Measurements from ENCODE around the gene ALDH3B2.
A peak's percentile ranks its signal among the peaks of the same experiment; 100 is the strongest.

- TF ChIP-seq CTCF (IDR thresholded peaks at IDR 0.05) (peak in 5 of 7 experiments; percentile 50 to 67 (median 62)), POLR2A (IDR thresholded peaks at IDR 0.05) (no peak), POLR2AphosphoS5 (IDR thresholded peaks at IDR 0.05) (peak in 1 of 3 donors; percentile 13)
Observed at GRCh38 chr11:67640021-67640757, 34.2 kb downstream of the ALDH3B2 start.

Measured in stomach (tissue), 4 donors.